ENCODE results near the gene NTRK3. TPM values are rescaled to one million over a fixed set of nuclear protein-coding genes. Genes with fewer than 3 reads are reported as not detected.

NTRK3 gene
- total RNA-seq, 1 donor from 2014 or later, result not detected

GRCh38 chr15:87985451-87985850 lies 271.1 kb downstream of the NTRK3 start:
- CTCF ChIA-PET, result no interaction called here
- POLR2A ChIA-PET, result no interaction called here
- no peak for ATAC-seq (ENCODE audit: low read depth)
- Mint-ChIP-seq H3K36me3 (ENCODE audit: low read depth) (no peaks in the 10 kb centered on the region), H3K9me3 (no peaks in the 10 kb centered on the region), H3K4me3 (no peak overlapping the region), H3K27ac (no peak overlapping the region), H3K4me1 (no peaks in the 10 kb centered on the region), H3K27me3 (no peaks in the 10 kb centered on the region)
- DNase-seq, result no peak
- no peak for TF ChIP-seq CTCF (IDR thresholded peaks at IDR 0.05)
- intact Hi-C loops (cut with micrococcal nuclease), result no loop called here

- CTCF ChIA-PET, result no interaction called here
Measured at GRCh38 chr15:87981969-87982368, 274.6 kb downstream of the NTRK3 start.

GRCh38 chr15:87977907-87978306 lies 278.6 kb downstream of the NTRK3 start:
- intact Hi-C loops (cut with micrococcal nuclease), result no loop called here
- Mint-ChIP-seq H3K9me3 (no peaks in the 10 kb centered on the region), H3K4me3 (no peak overlapping the region), H3K27me3 (peaks cover 2% of the 10 kb centered on the region), H3K4me1 (no peaks in the 10 kb centered on the region), H3K36me3 (ENCODE audit: low read depth) (no peaks in the 10 kb centered on the region), H3K27ac (no peak overlapping the region)
- CTCF ChIA-PET, result no interaction called here
- no peak for ATAC-seq (ENCODE audit: low read depth)
- POLR2A ChIA-PET, result no interaction called here
- TF ChIP-seq CTCF (IDR thresholded peaks at IDR 0.05), result no peak
- no peak for DNase-seq

More at GRCh38 chr15:87981969-87982368, 274.6 kb downstream of the NTRK3 start:
- no peak overlapping the region for H3K4me3 Mint-ChIP-seq
- DNase-seq (no peak), ATAC-seq (ENCODE audit: low read depth) (no peak)
- H3K4me1 Mint-ChIP-seq, result no peaks in the 10 kb centered on the region
- H3K36me3 Mint-ChIP-seq (ENCODE audit: low read depth), result no peaks in the 10 kb centered on the region
- intact Hi-C loops (cut with micrococcal nuclease), result no loop called here
- TF ChIP-seq CTCF (IDR thresholded peaks at IDR 0.05), result no peak
- no peak overlapping the region for H3K27ac Mint-ChIP-seq
- H3K9me3 Mint-ChIP-seq, result no peaks in the 10 kb centered on the region
- POLR2A ChIA-PET, result no interaction called here
- H3K27me3 Mint-ChIP-seq, result peaks cover 2% of the 10 kb centered on the region

GRCh38 chr15:87976552-87976951 lies 280.0 kb downstream of the NTRK3 start:
- no peak for TF ChIP-seq CTCF (IDR thresholded peaks at IDR 0.05)
- peaks cover 2% of the 10 kb centered on the region for H3K27me3 Mint-ChIP-seq
- intact Hi-C loops (cut with micrococcal nuclease), result no loop called here
- no peaks in the 10 kb centered on the region for H3K9me3 Mint-ChIP-seq
- no peak overlapping the region for H3K4me3 Mint-ChIP-seq
- H3K4me1 Mint-ChIP-seq, result no peaks in the 10 kb centered on the region
- no peaks in the 10 kb centered on the region for H3K36me3 Mint-ChIP-seq (ENCODE audit: low read depth)
- CTCF ChIA-PET, result interaction anchor here (1.0 kb wide), 1 partner anchor 268 kb away, joined by 3 read pairs; no protein-coding TSS in a partner anchor
- DNase-seq (no peak), ATAC-seq (ENCODE audit: low read depth) (no peak)
- POLR2A ChIA-PET, result no interaction called here
- H3K27ac Mint-ChIP-seq, result no peak overlapping the region

GRCh38 chr15:87973501-87974215 lies 282.9 kb downstream of the NTRK3 start:
- H3K27me3 Mint-ChIP-seq, result peaks cover 2% of the 10 kb centered on the region
- H3K4me1 Mint-ChIP-seq, result no peaks in the 10 kb centered on the region
- no peak for TF ChIP-seq CTCF (IDR thresholded peaks at IDR 0.05)
- intact Hi-C loops (cut with micrococcal nuclease), result no loop called here
- H3K36me3 Mint-ChIP-seq (ENCODE audit: low read depth), result no peaks in the 10 kb centered on the region
- CTCF ChIA-PET, result no interaction called here
- no peaks in the 10 kb centered on the region for H3K9me3 Mint-ChIP-seq
- DNase-seq, result no peak
- H3K27ac Mint-ChIP-seq, result no peak overlapping the region
- POLR2A ChIA-PET, result no interaction called here
- ATAC-seq (ENCODE audit: low read depth), result no peak
- no peak overlapping the region for H3K4me3 Mint-ChIP-seq

Measured in activated B cell treated with CpG ODN at 0.5 μM for 24 hours (primary cell).